A549 (cell line): ENCODE data around the gene OR10G8. TPM values are rescaled to one million over a fixed set of nuclear protein-coding genes. Genes with fewer than 3 reads are reported as not detected.
A peak's percentile ranks its signal among the peaks of the same experiment; 100 is the strongest.

Experiments
- ATAC-seq, 2 experiments: fragments of 200-7000 bp in 1 of 2; fragments of >200 bp in 1 of 2; cut with Nextera tagmentation in 1 of 2; cut with Tn5 transposase in 1 of 2; 3 replicates each; pipeline versions ENCODE4 v1.8.0 to v1.9.1; 2018 to 2020; ENCODE audit warnings: mild to moderate bottlenecking in 1 of 2, moderate library complexity in 1 of 2
- CTCF ChIA-PET: fragments of 300-600 bp; sonication (Branson Sonifier 250); formaldehyde crosslinking; extraction: SDS; loops from one replicate; lab custom pipeline; 2021; ENCODE audit warnings: antibody characterized with exemption, inconsistent platforms; lab: Yijun Ruan, JAX
- POLR2A ChIA-PET: fragments of 350-600 bp; formaldehyde crosslinking; extraction: SDS; loops from one replicate; lab custom pipeline; 2021; ENCODE audit warnings: antibody characterized with exemption, inconsistent platforms; lab: Yijun Ruan, JAX
- DNase-seq, 2 experiments: peaks; one replicate each; pipeline versions ENCODE4 v3.0.0 to v3.0.0-alpha.2; 2011 to 2016; ENCODE audit warnings: low read depth in 1 of 2, low spot score in 1 of 2
- FAIRE-seq: peaks from 2 replicates; lab custom pipeline; 2011; peaks lifted over from hg19 to GRCh38; lab: Jason Lieb, UNC
- H3K27ac ChIP-seq, 2 experiments: fragments of >200 bp; sonication (Bioruptor Twin); formaldehyde crosslinking; 3 replicates each; pipeline ENCODE4 v1.5.1; 2016 to 2017
- H3K4me1 ChIP-seq: fragments of >200 bp; sonication (Bioruptor Twin); formaldehyde crosslinking; 3 replicates; pipeline ENCODE4 v1.6.1; 2016
- H3K4me2 ChIP-seq: fragments of >200 bp; sonication (Bioruptor Twin); formaldehyde crosslinking; 3 replicates; pipeline ENCODE4 v1.6.1; 2016
- H3K4me3 ChIP-seq: fragments of >200 bp; sonication (Bioruptor Twin); formaldehyde crosslinking; 3 replicates; pipeline ENCODE4 v1.5.1; 2016
- H3K9me3 ChIP-seq: fragments of >200 bp; sonication (Bioruptor Twin); formaldehyde crosslinking; 3 replicates; pipeline ENCODE4 v1.6.1; 2016
- CBX8 ChIP-seq: fragments of 200-600 bp; sonication (generic); IDR thresholded peaks from 2 replicates; pipeline ENCODE4 v1.6.1; 2016
- CEBPB ChIP-seq, 2 experiments: fragments of >200 bp in 1 of 2; sonication (Bioruptor Twin) in 1 of 2; formaldehyde crosslinking in 1 of 2; IDR thresholded peaks; 2 replicates each; pipeline ENCODE4 v1.6.1; 2012 to 2016
- CHD2 ChIP-seq: fragments of 150-350 bp; IDR thresholded peaks from 2 replicates; pipeline ENCODE4 v1.6.1; 2014; ENCODE audit warnings: low read length; ENCODE audit not compliant: partially characterized antibody
- CHD4 ChIP-seq: fragments of 200-600 bp; sonication (generic); IDR thresholded peaks from 2 replicates; pipeline ENCODE4 v1.6.1; 2016; ENCODE audit warnings: antibody characterized with exemption, mild to moderate bottlenecking, borderline replicate concordance
- EHF ChIP-seq: fragments of 250-450 bp; sonication (Bioruptor Pico); IDR thresholded peaks from 2 replicates; pipeline ENCODE4 v1.5.0; 2020; ENCODE audit warnings: mild to moderate bottlenecking
- EP300 ChIP-seq, 2 experiments: fragments of >200 bp; sonication (Bioruptor Twin); formaldehyde crosslinking; IDR thresholded peaks; 2 replicates in 1 of 2; 3 replicates in 1 of 2; pipeline ENCODE4 v1.6.1; 2016 to 2017
- FOSB ChIP-seq: fragments of 250-450 bp; sonication (Bioruptor Pico); IDR thresholded peaks from 2 replicates; pipeline ENCODE4 v1.5.0; 2020; ENCODE audit warnings: mild to moderate bottlenecking, moderate library complexity
- HOXB13 ChIP-seq: fragments of 250-450 bp; sonication (Bioruptor Pico); IDR thresholded peaks from 2 replicates; pipeline ENCODE4 v1.5.0; 2020; ENCODE audit warnings: low read depth, mild to moderate bottlenecking, moderate library complexity
- HOXB5 ChIP-seq: fragments of 250-450 bp; sonication (Bioruptor Pico); IDR thresholded peaks from 2 replicates; pipeline ENCODE4 v1.5.0; 2020; ENCODE audit warnings: mild to moderate bottlenecking, moderate library complexity
- MAFK ChIP-seq: fragments of 450-650 bp; IDR thresholded peaks from 2 replicates; pipeline ENCODE4 v1.6.1; 2014; ENCODE audit not compliant: partially characterized antibody
- MAZ ChIP-seq: fragments of 150-350 bp; IDR thresholded peaks from 2 replicates; pipeline ENCODE4 v1.6.1; 2014; ENCODE audit warnings: antibody characterized with exemption, low read depth, low read length, borderline replicate concordance
- NFE2L2 ChIP-seq: fragments of 150-350 bp; conservative IDR thresholded peaks from 2 replicates; pipeline ENCODE4 v1.6.1; 2014; ENCODE audit warnings: low read length
- PHF8 ChIP-seq: fragments of 200-600 bp; sonication (generic); IDR thresholded peaks from 2 replicates; pipeline ENCODE4 v1.6.1; 2016; ENCODE audit warnings: low read depth, mild to moderate bottlenecking, antibody characterized with exemption, moderate library complexity, borderline replicate concordance
- RAD21 ChIP-seq, 2 experiments: fragments of >200 bp in 1 of 2; sonication (Bioruptor Twin) in 1 of 2; formaldehyde crosslinking in 1 of 2; IDR thresholded peaks in 1 of 2; conservative IDR thresholded peaks in 1 of 2; 2 replicates in 1 of 2; 3 replicates in 1 of 2; pipeline ENCODE4 v1.6.1; 2012 to 2018; ENCODE audit warnings: inconsistent platforms in 1 of 2
- RARB ChIP-seq: fragments of 250-450 bp; sonication (Bioruptor Pico); IDR thresholded peaks from 2 replicates; pipeline ENCODE4 v1.8.0; 2021; ENCODE audit warnings: mild to moderate bottlenecking, moderate library complexity
- SMC3 ChIP-seq: fragments of >200 bp; sonication (Bioruptor Twin); formaldehyde crosslinking; IDR thresholded peaks from 3 replicates; pipeline ENCODE4 v1.6.1; 2018; ENCODE audit warnings: inconsistent platforms
- ZFP36 ChIP-seq: fragments of 450-650 bp; IDR thresholded peaks from 2 replicates; pipeline ENCODE4 v1.6.1; 2014; ENCODE audit warnings: borderline replicate concordance; ENCODE audit not compliant: partially characterized antibody
- WGBS: methylation state at CpG from one replicate; pipeline ENCODE4 v1.1.6; 2017; ENCODE audit errors: missing lambda C conversion rate; 5-methylcytosine and 5-hydroxymethylcytosine counted together
- polyA plus RNA-seq, 4 experiments: library from polyadenylated mRNA; depleted of rRNA in 3 of 4; stranded (reverse); fragments of >200 nt; fragmentation: RNase III in 1 of 4; extraction: RNeasy Plus Mini Kit Qiagen cat#74134 plus additional on column Dnase treatment in 1 of 4; gene quantifications; 2 replicates in 3 of 4; 3 replicates in 1 of 4; pipeline ENCODE4 v1.2.3, GENCODE V29; 2011 to 2017
- TF ChIP-seq, protein P1 (sequence below): fragments of >200 bp; sonication (Bioruptor Twin); formaldehyde crosslinking; IDR thresholded peaks from 3 replicates; pipeline ENCODE4 v1.6.1; 2016
- TF ChIP-seq, protein P2 (sequence below): fragments of 450-650 bp; IDR thresholded peaks from 2 replicates; pipeline ENCODE4 v1.6.1; 2014; ENCODE audit warnings: antibody characterized with exemption
- TF ChIP-seq, protein P3 (sequence below): fragments of >200 bp; sonication (Bioruptor Twin); formaldehyde crosslinking; IDR thresholded peaks from 3 replicates; pipeline ENCODE4 v1.5.1; 2016
- TF ChIP-seq, protein P4 (sequence below): IDR thresholded peaks from 2 replicates; pipeline ENCODE4 v1.6.1; 2012
- TF ChIP-seq, protein P5 (sequence below): IDR thresholded peaks from 2 replicates; pipeline ENCODE4 v1.6.1; 2012; ENCODE audit warnings: low read depth, borderline replicate concordance

The OR10G8 gene
- polyA plus RNA-seq, 2 of the 4 experiments (the other 2 are of a cell fraction): not detected

DNA sequence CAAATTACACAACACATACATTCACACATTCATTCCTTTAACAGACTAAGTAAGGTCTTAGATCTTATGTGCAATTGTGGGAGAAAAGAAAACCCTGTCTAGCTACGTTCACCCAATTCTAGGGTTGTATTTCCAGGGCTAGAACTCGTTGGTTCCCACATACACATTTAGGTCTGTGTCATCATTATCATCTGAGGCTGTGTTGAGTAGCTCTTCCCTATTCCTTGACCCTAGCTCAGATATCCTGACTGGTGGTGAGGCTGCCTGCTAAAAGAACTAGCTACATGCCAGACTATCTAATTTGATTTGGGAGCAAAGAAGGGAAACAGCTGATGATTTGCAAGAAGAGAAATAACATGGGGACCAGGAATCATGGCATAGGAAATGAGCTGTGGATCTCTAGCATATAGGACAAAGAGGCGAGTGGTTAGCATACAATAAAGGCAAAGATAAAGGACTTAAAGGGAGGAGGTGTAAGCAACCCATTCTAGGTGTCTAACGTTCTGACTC lies 42.1 kb downstream of the OR10G8 start:
- H3K4me2 ChIP-seq: no peak overlapping the region
- no peak for FAIRE-seq
- ChIA-PET POLR2A (no interaction called here), CTCF (interaction anchor here (1.7 to 2.1 kb wide), 2 partner anchors 14 to 130 kb away, joined by 5 to 7 read pairs; no protein-coding TSS in a partner anchor)
- WGBS: 0% methylated on average over 4 of the region's 4 CpGs
- TF ChIP-seq, protein P1, sequence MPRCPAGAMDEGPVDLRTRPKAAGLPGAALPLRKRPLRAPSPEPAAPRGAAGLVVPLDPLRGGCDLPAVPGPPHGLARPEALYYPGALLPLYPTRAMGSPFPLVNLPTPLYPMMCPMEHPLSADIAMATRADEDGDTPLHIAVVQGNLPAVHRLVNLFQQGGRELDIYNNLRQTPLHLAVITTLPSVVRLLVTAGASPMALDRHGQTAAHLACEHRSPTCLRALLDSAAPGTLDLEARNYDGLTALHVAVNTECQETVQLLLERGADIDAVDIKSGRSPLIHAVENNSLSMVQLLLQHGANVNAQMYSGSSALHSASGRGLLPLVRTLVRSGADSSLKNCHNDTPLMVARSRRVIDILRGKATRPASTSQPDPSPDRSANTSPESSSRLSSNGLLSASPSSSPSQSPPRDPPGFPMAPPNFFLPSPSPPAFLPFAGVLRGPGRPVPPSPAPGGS: no peak
- no peak for TF ChIP-seq EHF
- TF ChIP-seq HOXB5 (CRISPR knock-in tag): no peak
- TF ChIP-seq FOSB (CRISPR knock-in tag): no peak
- TF ChIP-seq HOXB13 (CRISPR knock-in tag): no peak
- no peak for TF ChIP-seq MAFK
- TF ChIP-seq NFE2L2: no peak
- 0 out of 2 replicates have a peak, but pooled peaks have one; percentile 15 for TF ChIP-seq CBX8
- H3K4me1 ChIP-seq: no peaks in the 10 kb centered on the region
- ATAC-seq: no peak
- DNase-seq: no peak
- H3K27ac ChIP-seq: no peak overlapping the region
- H3K9me3 ChIP-seq: no peaks in the 10 kb centered on the region
- no peak overlapping the region for H3K4me3 ChIP-seq

DNA sequence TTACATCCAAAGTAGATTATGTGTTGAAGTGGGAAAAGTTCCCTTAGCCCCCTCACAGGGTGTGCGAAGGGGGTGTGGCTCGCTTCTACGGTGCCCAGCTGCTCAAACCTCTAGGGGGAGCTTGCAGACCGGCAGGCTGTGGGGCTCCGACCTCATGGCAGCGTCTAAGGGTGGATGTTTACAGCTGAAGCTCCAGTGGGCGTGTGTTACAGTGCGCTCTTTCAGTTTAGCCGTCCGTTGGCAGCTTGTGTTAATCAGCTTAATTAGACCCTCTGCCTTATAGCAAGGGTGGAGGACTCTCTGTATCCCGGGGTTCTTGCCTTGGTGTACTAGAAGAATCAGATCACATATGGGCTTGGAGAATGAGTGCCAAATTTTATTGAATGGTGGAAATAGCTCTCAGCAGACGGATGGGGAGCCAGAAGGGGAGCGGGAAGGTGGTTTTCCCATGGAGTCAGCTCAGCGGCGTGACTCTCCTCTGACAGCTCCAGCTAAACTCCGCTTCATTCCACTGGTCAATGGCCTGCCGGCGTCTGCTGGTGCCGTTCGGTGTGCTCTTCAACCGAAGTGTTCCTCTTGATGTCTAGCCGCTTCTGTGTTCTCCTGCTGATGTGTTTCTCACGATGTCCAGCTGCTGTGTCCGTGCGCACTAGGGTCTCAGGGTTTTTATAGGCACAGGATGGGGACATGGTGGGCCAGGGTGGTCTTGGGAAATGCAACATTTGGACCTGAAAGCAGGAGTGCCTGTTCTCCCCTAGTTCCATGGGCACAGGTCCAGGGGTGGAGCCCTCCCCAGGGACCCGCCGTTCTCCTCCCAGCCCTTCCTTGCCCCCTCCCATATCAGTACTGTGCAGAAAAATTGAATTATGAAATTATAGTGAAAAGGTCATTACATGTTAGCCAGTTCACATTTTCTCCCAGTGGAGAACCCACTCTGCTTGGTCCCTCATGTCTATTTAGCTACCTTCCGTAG lies 43.1 kb downstream of the OR10G8 start:
- Histone ChIP-seq H3K9me3 (no peaks in the 10 kb centered on the region), H3K4me1 (no peaks in the 10 kb centered on the region), H3K4me2 (peak overlapping the region; percentile 88), H3K27ac (no peak overlapping the region), H3K4me3 (peak overlapping the region; percentile 37; the same call in 2 of the 3 replicates)
- TF ChIP-seq, protein P2, sequence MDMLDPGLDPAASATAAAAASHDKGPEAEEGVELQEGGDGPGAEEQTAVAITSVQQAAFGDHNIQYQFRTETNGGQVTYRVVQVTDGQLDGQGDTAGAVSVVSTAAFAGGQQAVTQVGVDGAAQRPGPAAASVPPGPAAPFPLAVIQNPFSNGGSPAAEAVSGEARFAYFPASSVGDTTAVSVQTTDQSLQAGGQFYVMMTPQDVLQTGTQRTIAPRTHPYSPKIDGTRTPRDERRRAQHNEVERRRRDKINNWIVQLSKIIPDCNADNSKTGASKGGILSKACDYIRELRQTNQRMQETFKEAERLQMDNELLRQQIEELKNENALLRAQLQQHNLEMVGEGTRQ: no peak
- TF ChIP-seq, protein P3, sequence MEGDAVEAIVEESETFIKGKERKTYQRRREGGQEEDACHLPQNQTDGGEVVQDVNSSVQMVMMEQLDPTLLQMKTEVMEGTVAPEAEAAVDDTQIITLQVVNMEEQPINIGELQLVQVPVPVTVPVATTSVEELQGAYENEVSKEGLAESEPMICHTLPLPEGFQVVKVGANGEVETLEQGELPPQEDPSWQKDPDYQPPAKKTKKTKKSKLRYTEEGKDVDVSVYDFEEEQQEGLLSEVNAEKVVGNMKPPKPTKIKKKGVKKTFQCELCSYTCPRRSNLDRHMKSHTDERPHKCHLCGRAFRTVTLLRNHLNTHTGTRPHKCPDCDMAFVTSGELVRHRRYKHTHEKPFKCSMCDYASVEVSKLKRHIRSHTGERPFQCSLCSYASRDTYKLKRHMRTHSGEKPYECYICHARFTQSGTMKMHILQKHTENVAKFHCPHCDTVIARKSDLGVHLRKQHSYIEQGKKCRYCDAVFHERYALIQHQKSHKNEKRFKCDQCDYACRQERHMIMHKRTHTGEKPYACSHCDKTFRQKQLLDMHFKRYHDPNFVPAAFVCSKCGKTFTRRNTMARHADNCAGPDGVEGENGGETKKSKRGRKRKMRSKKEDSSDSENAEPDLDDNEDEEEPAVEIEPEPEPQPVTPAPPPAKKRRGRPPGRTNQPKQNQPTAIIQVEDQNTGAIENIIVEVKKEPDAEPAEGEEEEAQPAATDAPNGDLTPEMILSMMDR: peak; percentile 40
- TF ChIP-seq CEBPB (IDR thresholded peaks at IDR 0.05): no peak
- TF ChIP-seq FOSB (CRISPR knock-in tag): no peak
- TF ChIP-seq, protein P4, sequence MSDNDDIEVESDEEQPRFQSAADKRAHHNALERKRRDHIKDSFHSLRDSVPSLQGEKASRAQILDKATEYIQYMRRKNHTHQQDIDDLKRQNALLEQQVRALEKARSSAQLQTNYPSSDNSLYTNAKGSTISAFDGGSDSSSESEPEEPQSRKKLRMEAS: peak; percentile 66
- peak; percentile 42 to 55; a peak in 4 of 5 replicates for TF ChIP-seq RAD21 (conservative IDR thresholded peaks at IDR 0.05 in 1 of 2, IDR thresholded peaks at IDR 0.05 in 1 of 2)
- FAIRE-seq (no peak), DNase-seq (peak in 1 of 2 experiments; percentile 53), ATAC-seq (peak; percentile 99 to 100)
- CTCF ChIA-PET: interaction anchor here (0.6 to 2.1 kb wide), 8 partner anchors 13 to 261 kb away, joined by 3 to 9 read pairs (median 4); no protein-coding TSS in a partner anchor
- POLR2A ChIA-PET: no interaction called here
- WGBS: 12% methylated on average over 26 of the region's 28 CpGs

DNA sequence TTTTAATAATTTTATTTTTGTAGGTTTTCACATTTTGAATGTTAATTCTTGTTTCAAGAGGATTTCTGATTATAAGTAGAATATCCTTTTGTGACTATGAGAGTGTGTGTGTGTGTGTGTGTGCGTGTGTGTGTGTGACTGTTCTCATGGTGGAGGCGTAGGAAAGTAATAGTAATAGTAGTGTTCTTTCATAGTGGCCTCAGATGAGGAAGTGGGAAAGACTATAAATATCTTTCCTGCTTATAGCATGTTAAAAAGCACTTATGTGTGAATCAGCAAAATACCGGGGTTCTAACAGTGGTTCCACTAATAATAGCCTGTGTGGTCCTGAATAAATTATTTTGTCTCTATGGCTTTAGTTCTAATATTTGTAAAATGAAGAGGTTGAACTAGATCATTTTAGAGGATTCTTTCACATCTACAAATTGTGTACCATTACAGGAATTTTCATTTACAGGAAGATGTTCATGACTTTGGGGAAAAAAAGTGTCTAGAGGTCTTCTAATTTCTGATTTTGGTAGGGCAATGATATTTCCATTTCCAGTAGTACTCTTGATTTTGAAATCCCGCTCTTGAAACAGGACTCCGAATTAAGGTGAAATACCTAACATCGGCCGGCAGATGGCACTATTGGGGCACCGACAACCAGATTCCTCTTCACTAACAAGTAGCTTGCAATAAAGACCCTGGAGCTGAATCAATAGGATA lies 44.5 kb downstream of the OR10G8 start:
- Histone ChIP-seq H3K4me2 (no peak overlapping the region), H3K4me1 (no peaks in the 10 kb centered on the region), H3K9me3 (no peaks in the 10 kb centered on the region), H3K4me3 (no peak overlapping the region), H3K27ac (no peak overlapping the region)
- 7% methylated on average over 8 of the region's 8 CpGs for WGBS
- peak in 1 of 2 experiments; percentile 37; a peak in 2 of 6 replicates for ATAC-seq
- POLR2A ChIA-PET: no interaction called here
- TF ChIP-seq SMC3 (peak; percentile 57; the same call in 2 of the 3 replicates), MAZ (no peak), RARB (CRISPR knock-in tag) (no peak), RAD21 (conservative IDR thresholded peaks at IDR 0.05 in 1 of 2, IDR thresholded peaks at IDR 0.05 in 1 of 2) (peak; percentile 65 to 66), ZFP36 (no peak), EP300 (IDR thresholded peaks at IDR 0.05) (no peak), PHF8 (no peak), CHD4 (no peak), CHD2 (no peak)
- TF ChIP-seq, protein P3: peak; percentile 68
- TF ChIP-seq, protein P5, sequence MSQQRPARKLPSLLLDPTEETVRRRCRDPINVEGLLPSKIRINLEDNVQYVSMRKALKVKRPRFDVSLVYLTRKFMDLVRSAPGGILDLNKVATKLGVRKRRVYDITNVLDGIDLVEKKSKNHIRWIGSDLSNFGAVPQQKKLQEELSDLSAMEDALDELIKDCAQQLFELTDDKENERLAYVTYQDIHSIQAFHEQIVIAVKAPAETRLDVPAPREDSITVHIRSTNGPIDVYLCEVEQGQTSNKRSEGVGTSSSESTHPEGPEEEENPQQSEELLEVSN: no peak
- CTCF ChIA-PET: interaction anchor here (0.7 to 1.4 kb wide), 20 partner anchors 9 to 515 kb away, joined by 3 to 6 read pairs (median 4); partner anchors contain the start of gene VWA5A
- no peak for FAIRE-seq
- peak; percentile 10 to 71 for DNase-seq
